GM23338 (cell line): Measurements from ENCODE around the gene INTS13. TPM values are rescaled to one million over a fixed set of nuclear protein-coding genes. Genes with fewer than 3 reads are reported as not detected.

Experiments used
- ATAC-seq: fragments of 200-7000 bp; cut with Tn5 transposase; 3 replicates; pipeline ENCODE4 v1.9.1; 2020
- DNase-seq: peaks from one replicate; pipeline ENCODE4 v3.0.0-alpha.2; 2015; ENCODE audit warnings: low spot score
- H2AFZ ChIP-seq: fragments of 200-600 bp; sonication (generic); 2 replicates; pipeline ENCODE4 v1.8.0; 2016; ENCODE audit warnings: antibody characterized with exemption, mild to moderate bottlenecking, moderate library complexity
- H3F3A ChIP-seq: fragments of 200-600 bp; sonication (generic); replicated peaks from 2 replicates; pipeline ENCODE4 v1.8.0; 2017; ENCODE audit warnings: antibody characterized with exemption, mixed run types, low read depth
- H3K27ac ChIP-seq: fragments of 200-600 bp; sonication (generic); 2 replicates; pipeline ENCODE4 v1.6.1; 2016; ENCODE audit warnings: low read depth
- H3K27me3 ChIP-seq: fragments of 200-600 bp; sonication (generic); 2 replicates; pipeline ENCODE4 v1.8.0; 2016; ENCODE audit warnings: mild to moderate bottlenecking, mixed run types, moderate library complexity; ENCODE audit not compliant: insufficient read depth
- H3K36me3 ChIP-seq: fragments of 200-600 bp; sonication (generic); 2 replicates; pipeline ENCODE4 v1.8.0; 2016; ENCODE audit warnings: mild to moderate bottlenecking; ENCODE audit not compliant: insufficient read depth
- H3K4me1 ChIP-seq: fragments of 200-600 bp; sonication (generic); 2 replicates; pipeline ENCODE4 v1.8.0; 2016; ENCODE audit warnings: mild to moderate bottlenecking, moderate library complexity; ENCODE audit not compliant: insufficient read depth
- H3K4me2 ChIP-seq: fragments of 200-600 bp; sonication (generic); 2 replicates; pipeline ENCODE4 v1.7.1; 2017; ENCODE audit warnings: mixed run types
- H3K4me3 ChIP-seq: fragments of 200-600 bp; sonication (generic); 2 replicates; pipeline ENCODE4 v1.6.1; 2016; ENCODE audit warnings: mixed run types
- H3K79me2 ChIP-seq: fragments of 200-600 bp; sonication (generic); replicated peaks from 2 replicates; pipeline ENCODE4 v1.8.0; 2017; ENCODE audit warnings: mild to moderate bottlenecking; ENCODE audit not compliant: insufficient read depth
- H3K9me2 ChIP-seq: fragments of 200-600 bp; sonication (generic); 2 replicates; pipeline ENCODE4 v1.8.0; 2017; ENCODE audit not compliant: insufficient read depth
- H4K20me1 ChIP-seq: fragments of 200-600 bp; sonication (generic); replicated peaks from 2 replicates; pipeline ENCODE4 v1.8.0; 2017; ENCODE audit warnings: mild to moderate bottlenecking; ENCODE audit not compliant: insufficient read depth
- H3K27ac Mint-ChIP-seq: 2 replicates; pipeline ENCODE4 v1.8.0; 2020; ENCODE audit warnings: inconsistent platforms, mild to moderate bottlenecking, moderate library complexity, mixed read lengths
- H3K27me3 Mint-ChIP-seq: 3 replicates; pipeline ENCODE4 v1.8.0; 2022; ENCODE audit warnings: low read depth, mild to moderate bottlenecking, moderate library complexity, mixed read lengths, inconsistent platforms; ENCODE audit not compliant: insufficient read depth, poor library complexity
- H3K36me3 Mint-ChIP-seq: 3 replicates; pipeline ENCODE4 v1.8.0; 2021; ENCODE audit warnings: low read depth, mild to moderate bottlenecking, inconsistent platforms, moderate library complexity, mixed read lengths
- H3K4me1 Mint-ChIP-seq: 3 replicates; pipeline ENCODE4 v1.8.0; 2020; ENCODE audit warnings: mild to moderate bottlenecking, inconsistent platforms, mixed read lengths
- H3K4me3 Mint-ChIP-seq: 3 replicates; pipeline ENCODE4 v1.8.0; 2021; ENCODE audit warnings: moderate library complexity, mild to moderate bottlenecking, inconsistent platforms, mixed read lengths
- H3K9me3 Mint-ChIP-seq: 3 replicates; pipeline ENCODE4 v1.8.0; 2020; ENCODE audit warnings: moderate library complexity, mild to moderate bottlenecking, inconsistent platforms, mixed read lengths
- CREB1 ChIP-seq: fragments of 250-450 bp; sonication (Bioruptor Pico); IDR thresholded peaks from 2 replicates; pipeline ENCODE4 v1.5.0; 2020; ENCODE audit warnings: low read depth, mild to moderate bottlenecking, moderate library complexity
- EZH2 ChIP-seq: fragments of 200-600 bp; sonication (generic); IDR thresholded peaks from one replicate; pipeline ENCODE4 v1.8.0; 2017; ENCODE audit warnings: antibody characterized with exemption, mild to moderate bottlenecking, low read depth; ENCODE audit not compliant: unreplicated experiment
- EZH2phosphoT487 ChIP-seq: fragments of 200-600 bp; sonication (generic); IDR thresholded peaks from one replicate; pipeline ENCODE4 v1.8.1; 2018; ENCODE audit warnings: antibody characterized with exemption; ENCODE audit not compliant: unreplicated experiment
- JUNB ChIP-seq: IDR thresholded peaks from one replicate; pipeline ENCODE4 v1.6.1; 2016; ENCODE audit warnings: antibody characterized with exemption; ENCODE audit not compliant: unreplicated experiment
- STAT1 ChIP-seq: IDR thresholded peaks from one replicate; pipeline ENCODE4 v1.6.1; 2016; ENCODE audit warnings: antibody characterized with exemption; ENCODE audit not compliant: unreplicated experiment
- polyA plus RNA-seq: library from polyadenylated mRNA; unstranded; fragments of >200 nt; fragmentation: Nextera tagmentation; extraction: Ambion mirVana; gene quantifications from 2 replicates; pipeline ENCODE4 v1.2.1, GENCODE V29; 2016
- total RNA-seq: library from RNA; depleted of rRNA; stranded (reverse); fragments of >200 nt; shearing (Covaris generic); gene quantifications from 2 replicates; pipeline ENCODE4 v1.2.3, GENCODE V29; 2014
- TF ChIP-seq, protein P1 (sequence below): fragments of 250-450 bp; sonication (Bioruptor Pico); IDR thresholded peaks from 2 replicates; pipeline ENCODE4 v1.5.0; 2020; ENCODE audit warnings: mild to moderate bottlenecking, moderate library complexity
- TF ChIP-seq, protein P2 (sequence below): IDR thresholded peaks from 2 replicates; pipeline ENCODE4 v1.6.1; 2016; ENCODE audit warnings: antibody characterized with exemption
- TF ChIP-seq, protein P3 (sequence below), 2 experiments: fragments of 200-600 bp in 1 of 2; sonication (generic) in 1 of 2; conservative IDR thresholded peaks; 2 replicates each; pipeline versions ENCODE4 v1.5.1 to v1.6.1; 2016 to 2017; ENCODE audit warnings: antibody characterized with exemption in 2 of 2, low read depth in 2 of 2, mild to moderate bottlenecking in 2 of 2, moderate library complexity in 1 of 2

INTS13 gene
- total and polyA plus RNA-seq, 2 experiments from 2014 or later = 91.3 to 94.1 TPM

DNA sequence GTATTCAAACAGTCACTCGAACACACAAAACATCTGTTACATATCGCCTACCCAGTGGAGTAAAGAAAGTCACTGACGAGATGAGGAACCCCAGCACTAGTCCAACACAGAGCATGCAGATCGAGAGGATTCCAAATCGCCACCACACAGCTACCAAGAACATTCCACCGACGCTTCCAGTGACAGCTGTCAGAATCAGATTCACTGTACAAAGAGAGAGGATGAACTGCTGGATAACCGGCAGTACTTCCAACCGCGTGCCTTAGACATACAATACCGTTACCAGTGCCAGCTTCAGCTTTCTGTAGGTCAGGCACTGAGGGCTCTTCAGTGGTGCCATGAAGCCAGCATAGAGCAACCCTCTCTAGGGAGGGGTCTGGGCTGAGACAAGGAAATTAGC, 42.0 kb upstream of the INTS13 start:
- Histone ChIP-seq H3F3A (no peaks in the 10 kb centered on the region; the same call in 1 of the 2 replicates), H3K4me2 (no peak overlapping the region), H3K36me3 (peaks cover 5% of the 10 kb centered on the region; the same call in 1 of the 2 replicates), H3K79me2 (no peaks in the 10 kb centered on the region), H4K20me1 (0 out of 2 replicates have a peak, but pooled peaks cover 4% of the 10 kb centered on the region), H3K27me3 (no peaks in the 10 kb centered on the region), H3K9me2 (no peaks in the 10 kb centered on the region), H3K4me1 (no peaks in the 10 kb centered on the region), H2AFZ (no peak overlapping the region), H3K4me3 (no peak overlapping the region), H3K27ac (no peak overlapping the region)
- no peak for DNase-seq
- Mint-ChIP-seq H3K4me3 (no peak overlapping the region), H3K9me3 (no peaks in the 10 kb centered on the region), H3K27ac (no peak overlapping the region), H3K27me3 (no peaks in the 10 kb centered on the region), H3K36me3 (peaks cover 15% of the 10 kb centered on the region), H3K4me1 (no peaks in the 10 kb centered on the region)
- no peak for TF ChIP-seq JUNB
- no peak for ATAC-seq

DNA sequence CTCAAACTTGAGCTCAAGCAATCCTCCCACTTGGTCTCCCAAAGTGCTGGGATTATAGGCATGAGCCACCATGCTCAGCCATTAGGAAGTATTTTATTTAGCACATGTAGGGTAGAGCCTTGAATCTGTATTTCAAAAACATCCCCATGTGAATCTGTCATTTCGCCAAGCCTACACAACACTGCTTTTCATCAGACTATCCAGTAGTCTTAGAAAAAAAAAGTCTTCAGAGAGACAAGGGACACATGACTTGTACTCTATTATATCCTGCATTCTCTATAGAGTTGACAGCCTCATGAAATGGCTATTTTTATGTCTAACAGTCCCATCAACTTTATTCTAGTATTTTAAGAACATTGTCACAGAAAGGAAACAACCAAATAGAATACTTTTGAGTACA, 41.0 kb upstream of the INTS13 start:
- Histone ChIP-seq H3K79me2 (no peaks in the 10 kb centered on the region), H3K36me3 (peaks cover 6% of the 10 kb centered on the region; the same call in 1 of the 2 replicates), H3F3A (no peaks in the 10 kb centered on the region), H2AFZ (no peak overlapping the region), H3K27me3 (no peaks in the 10 kb centered on the region), H3K9me2 (no peaks in the 10 kb centered on the region), H3K4me3 (no peak overlapping the region), H4K20me1 (0 out of 2 replicates have a peak, but pooled peaks cover 4% of the 10 kb centered on the region), H3K27ac (no peak overlapping the region), H3K4me1 (no peaks in the 10 kb centered on the region), H3K4me2 (no peak overlapping the region)
- no peak overlapping the region for H3K4me3 Mint-ChIP-seq
- no peaks in the 10 kb centered on the region for H3K4me1 Mint-ChIP-seq
- H3K9me3 Mint-ChIP-seq = no peaks in the 10 kb centered on the region
- TF ChIP-seq, protein P1, sequence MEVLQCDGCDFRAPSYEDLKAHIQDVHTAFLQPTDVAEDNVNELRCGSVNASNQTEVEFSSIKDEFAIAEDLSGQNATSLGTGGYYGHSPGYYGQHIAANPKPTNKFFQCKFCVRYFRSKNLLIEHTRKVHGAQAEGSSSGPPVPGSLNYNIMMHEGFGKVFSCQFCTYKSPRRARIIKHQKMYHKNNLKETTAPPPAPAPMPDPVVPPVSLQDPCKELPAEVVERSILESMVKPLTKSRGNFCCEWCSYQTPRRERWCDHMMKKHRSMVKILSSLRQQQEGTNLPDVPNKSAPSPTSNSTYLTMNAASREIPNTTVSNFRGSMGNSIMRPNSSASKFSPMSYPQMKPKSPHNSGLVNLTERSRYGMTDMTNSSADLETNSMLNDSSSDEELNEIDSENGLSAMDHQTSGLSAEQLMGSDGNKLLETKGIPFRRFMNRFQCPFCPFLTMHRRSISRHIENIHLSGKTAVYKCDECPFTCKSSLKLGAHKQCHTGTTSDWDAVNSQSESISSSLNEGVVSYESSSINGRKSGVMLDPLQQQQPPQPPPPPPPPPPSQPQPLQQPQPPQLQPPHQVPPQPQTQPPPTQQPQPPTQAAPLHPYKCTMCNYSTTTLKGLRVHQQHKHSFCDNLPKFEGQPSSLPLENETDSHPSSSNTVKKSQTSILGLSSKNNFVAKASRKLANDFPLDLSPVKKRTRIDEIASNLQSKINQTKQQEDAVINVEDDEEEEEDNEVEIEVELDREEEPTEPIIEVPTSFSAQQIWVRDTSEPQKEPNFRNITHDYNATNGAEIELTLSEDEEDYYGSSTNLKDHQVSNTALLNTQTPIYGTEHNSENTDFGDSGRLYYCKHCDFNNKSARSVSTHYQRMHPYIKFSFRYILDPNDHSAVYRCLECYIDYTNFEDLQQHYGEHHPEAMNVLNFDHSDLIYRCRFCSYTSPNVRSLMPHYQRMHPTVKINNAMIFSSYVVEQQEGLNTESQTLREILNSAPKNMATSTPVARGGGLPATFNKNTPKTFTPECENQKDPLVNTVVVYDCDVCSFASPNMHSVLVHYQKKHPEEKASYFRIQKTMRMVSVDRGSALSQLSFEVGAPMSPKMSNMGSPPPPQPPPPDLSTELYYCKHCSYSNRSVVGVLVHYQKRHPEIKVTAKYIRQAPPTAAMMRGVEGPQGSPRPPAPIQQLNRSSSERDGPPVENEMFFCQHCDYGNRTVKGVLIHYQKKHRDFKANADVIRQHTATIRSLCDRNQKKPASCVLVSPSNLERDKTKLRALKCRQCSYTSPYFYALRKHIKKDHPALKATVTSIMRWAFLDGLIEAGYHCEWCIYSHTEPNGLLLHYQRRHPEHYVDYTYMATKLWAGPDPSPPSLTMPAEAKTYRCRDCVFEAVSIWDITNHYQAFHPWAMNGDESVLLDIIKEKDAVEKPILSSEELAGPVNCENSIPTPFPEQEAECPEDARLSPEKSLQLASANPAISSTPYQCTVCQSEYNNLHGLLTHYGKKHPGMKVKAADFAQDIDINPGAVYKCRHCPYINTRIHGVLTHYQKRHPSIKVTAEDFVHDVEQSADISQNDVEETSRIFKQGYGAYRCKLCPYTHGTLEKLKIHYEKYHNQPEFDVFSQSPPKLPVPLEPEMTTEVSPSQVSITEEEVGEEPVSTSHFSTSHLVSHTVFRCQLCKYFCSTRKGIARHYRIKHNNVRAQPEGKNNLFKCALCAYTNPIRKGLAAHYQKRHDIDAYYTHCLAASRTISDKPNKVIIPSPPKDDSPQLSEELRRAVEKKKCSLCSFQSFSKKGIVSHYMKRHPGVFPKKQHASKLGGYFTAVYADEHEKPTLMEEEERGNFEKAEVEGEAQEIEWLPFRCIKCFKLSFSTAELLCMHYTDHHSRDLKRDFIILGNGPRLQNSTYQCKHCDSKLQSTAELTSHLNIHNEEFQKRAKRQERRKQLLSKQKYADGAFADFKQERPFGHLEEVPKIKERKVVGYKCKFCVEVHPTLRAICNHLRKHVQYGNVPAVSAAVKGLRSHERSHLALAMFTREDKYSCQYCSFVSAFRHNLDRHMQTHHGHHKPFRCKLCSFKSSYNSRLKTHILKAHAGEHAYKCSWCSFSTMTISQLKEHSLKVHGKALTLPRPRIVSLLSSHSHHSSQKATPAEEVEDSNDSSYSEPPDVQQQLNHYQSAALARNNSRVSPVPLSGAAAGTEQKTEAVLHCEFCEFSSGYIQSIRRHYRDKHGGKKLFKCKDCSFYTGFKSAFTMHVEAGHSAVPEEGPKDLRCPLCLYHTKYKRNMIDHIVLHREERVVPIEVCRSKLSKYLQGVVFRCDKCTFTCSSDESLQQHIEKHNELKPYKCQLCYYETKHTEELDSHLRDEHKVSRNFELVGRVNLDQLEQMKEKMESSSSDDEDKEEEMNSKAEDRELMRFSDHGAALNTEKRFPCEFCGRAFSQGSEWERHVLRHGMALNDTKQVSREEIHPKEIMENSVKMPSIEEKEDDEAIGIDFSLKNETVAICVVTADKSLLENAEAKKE (CRISPR knock-in tag) = no peak
- TF ChIP-seq STAT1 (no peak), CREB1 (CRISPR knock-in tag) (no peak), EZH2 (no peak), EZH2phosphoT487 (no peak)
- TF ChIP-seq, protein P2, sequence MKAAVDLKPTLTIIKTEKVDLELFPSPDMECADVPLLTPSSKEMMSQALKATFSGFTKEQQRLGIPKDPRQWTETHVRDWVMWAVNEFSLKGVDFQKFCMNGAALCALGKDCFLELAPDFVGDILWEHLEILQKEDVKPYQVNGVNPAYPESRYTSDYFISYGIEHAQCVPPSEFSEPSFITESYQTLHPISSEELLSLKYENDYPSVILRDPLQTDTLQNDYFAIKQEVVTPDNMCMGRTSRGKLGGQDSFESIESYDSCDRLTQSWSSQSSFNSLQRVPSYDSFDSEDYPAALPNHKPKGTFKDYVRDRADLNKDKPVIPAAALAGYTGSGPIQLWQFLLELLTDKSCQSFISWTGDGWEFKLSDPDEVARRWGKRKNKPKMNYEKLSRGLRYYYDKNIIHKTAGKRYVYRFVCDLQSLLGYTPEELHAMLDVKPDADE = no peak
- TF ChIP-seq, protein P3, sequence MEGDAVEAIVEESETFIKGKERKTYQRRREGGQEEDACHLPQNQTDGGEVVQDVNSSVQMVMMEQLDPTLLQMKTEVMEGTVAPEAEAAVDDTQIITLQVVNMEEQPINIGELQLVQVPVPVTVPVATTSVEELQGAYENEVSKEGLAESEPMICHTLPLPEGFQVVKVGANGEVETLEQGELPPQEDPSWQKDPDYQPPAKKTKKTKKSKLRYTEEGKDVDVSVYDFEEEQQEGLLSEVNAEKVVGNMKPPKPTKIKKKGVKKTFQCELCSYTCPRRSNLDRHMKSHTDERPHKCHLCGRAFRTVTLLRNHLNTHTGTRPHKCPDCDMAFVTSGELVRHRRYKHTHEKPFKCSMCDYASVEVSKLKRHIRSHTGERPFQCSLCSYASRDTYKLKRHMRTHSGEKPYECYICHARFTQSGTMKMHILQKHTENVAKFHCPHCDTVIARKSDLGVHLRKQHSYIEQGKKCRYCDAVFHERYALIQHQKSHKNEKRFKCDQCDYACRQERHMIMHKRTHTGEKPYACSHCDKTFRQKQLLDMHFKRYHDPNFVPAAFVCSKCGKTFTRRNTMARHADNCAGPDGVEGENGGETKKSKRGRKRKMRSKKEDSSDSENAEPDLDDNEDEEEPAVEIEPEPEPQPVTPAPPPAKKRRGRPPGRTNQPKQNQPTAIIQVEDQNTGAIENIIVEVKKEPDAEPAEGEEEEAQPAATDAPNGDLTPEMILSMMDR (conservative IDR thresholded peaks at IDR 0.05; ENCODE audit: low read depth in 2 of 2) = no peak
- ATAC-seq (no peak), DNase-seq (no peak)
- no peak overlapping the region for H3K27ac Mint-ChIP-seq
- H3K36me3 Mint-ChIP-seq = peaks cover 18% of the 10 kb centered on the region
- H3K27me3 Mint-ChIP-seq = no peaks in the 10 kb centered on the region
